HepG2 (cell line): ENCODE measurements around the gene SPAG6. TPM values are rescaled to one million over a fixed set of nuclear protein-coding genes. Genes with fewer than 3 reads are reported as not detected.

Source experiments
- ATAC-seq: fragments of 200-7000 bp; cut with Tn5 transposase; 3 replicates; pipeline ENCODE4 v1.9.1; 2020; ENCODE audit warnings: mild to moderate bottlenecking, moderate library complexity
- BruUV-seq: library from RNA; stranded (reverse); fragments of 400-500 nt; replicated peaks from 2 replicates; lab custom pipeline; 2021; lab: Mats Ljungman, UMichigan
- CTCF ChIA-PET: fragments of 300-600 bp; formaldehyde crosslinking; extraction: SDS; loops from one replicate; lab custom pipeline; 2021; ENCODE audit warnings: low total read pairs, inconsistent platforms, low intra/inter-chr PET ratio; lab: Yijun Ruan, JAX
- POLR2A ChIA-PET: fragments of 350-600 bp; sonication (Branson Sonifier 250); formaldehyde crosslinking; loops from one replicate; lab custom pipeline; 2020; ENCODE audit warnings: antibody characterized with exemption, inconsistent platforms; lab: Yijun Ruan, JAX
- DNase-seq: peaks from one replicate; pipeline ENCODE4 v3.0.0-alpha.2; 2015; ENCODE audit warnings: low spot score
- FAIRE-seq: peaks from 3 replicates; lab custom pipeline; 2011; peaks lifted over from hg19 to GRCh38; lab: Jason Lieb, UNC
- H2AFZ ChIP-seq: one replicate; pipeline ENCODE4 v1.6.1; 2011; ENCODE audit warnings: low read length, inconsistent platforms
- H3K27ac ChIP-seq: fragments of 300-600 bp; 3 replicates; pipeline ENCODE4 v1.8.0; 2011; ENCODE audit warnings: mixed run types, mild to moderate bottlenecking, mixed read lengths, low read length, inconsistent platforms; ENCODE audit not compliant: insufficient read depth; ENCODE audit errors: extremely low read length
- H3K27me3 ChIP-seq, 2 experiments: fragments of 200-600 bp in 1 of 2; 2 replicates in 1 of 2; 3 replicates in 1 of 2; pipeline versions ENCODE4 v1.6.0 to v1.8.0; 2011; ENCODE audit warnings: low read length in 2 of 2, mild to moderate bottlenecking in 2 of 2, moderate library complexity in 2 of 2, inconsistent platforms in 1 of 2; ENCODE audit not compliant: insufficient read depth in 2 of 2, control insufficient read depth in 1 of 2
- H3K36me3 ChIP-seq, 2 experiments: fragments of 200-600 bp in 1 of 2; replicated peaks in 1 of 2; 2 replicates in 1 of 2; 3 replicates in 1 of 2; pipeline versions ENCODE4 v1.5.1 to v1.8.0; 2011; ENCODE audit warnings: low read length in 2 of 2, inconsistent platforms in 1 of 2; ENCODE audit not compliant: insufficient read depth in 2 of 2, control insufficient read depth in 1 of 2
- H3K4me1 ChIP-seq: 2 replicates; pipeline ENCODE4 v1.5.1; 2012; ENCODE audit warnings: low read length, inconsistent platforms; ENCODE audit not compliant: insufficient read depth
- H3K4me2 ChIP-seq: 2 replicates; pipeline ENCODE4 v1.6.0; 2011; ENCODE audit warnings: low read depth, low read length, inconsistent platforms
- H3K4me3 ChIP-seq, 3 experiments: fragments of 200-600 bp in 1 of 3; sonication (generic), shearing (Covaris generic) in 1 of 3; replicated peaks in 1 of 3; 2 replicates each; pipeline ENCODE4 v1.5.1; 2011 to 2016; ENCODE audit warnings: low read length in 3 of 3, inconsistent platforms in 2 of 3, low read depth in 2 of 3, mild to moderate bottlenecking in 2 of 3, control low read depth in 1 of 3, mixed read lengths in 1 of 3; ENCODE audit not compliant: insufficient read depth in 1 of 3
- H3K79me2 ChIP-seq: one replicate; pipeline ENCODE4 v1.6.1; 2011; ENCODE audit warnings: low read length, inconsistent platforms; ENCODE audit not compliant: insufficient read depth
- H3K9ac ChIP-seq: 2 replicates; pipeline ENCODE4 v1.6.0; 2011; ENCODE audit warnings: mild to moderate bottlenecking, low read depth, low read length, inconsistent platforms; ENCODE audit not compliant: insufficient read depth
- H3K9me3 ChIP-seq: 2 replicates; pipeline ENCODE4 v1.5.1; 2012; ENCODE audit warnings: mild to moderate bottlenecking, low read length
- H4K20me1 ChIP-seq: 2 replicates; pipeline ENCODE4 v1.6.0; 2011; ENCODE audit warnings: inconsistent platforms, mild to moderate bottlenecking, low read length, moderate library complexity; ENCODE audit not compliant: insufficient read depth
- AKAP8 ChIP-seq: sonication (generic); formaldehyde crosslinking; IDR thresholded peaks from 2 replicates; pipeline ENCODE4 v1.5.1; 2020; ENCODE audit warnings: mild to moderate bottlenecking, missing genetic modification reagents
- ESRRA ChIP-seq: sonication (generic); formaldehyde crosslinking; IDR thresholded peaks from 2 replicates; pipeline ENCODE4 v1.5.1; 2020; ENCODE audit warnings: mild to moderate bottlenecking, low read depth, missing genetic modification reagents
- RCOR2 ChIP-seq: IDR thresholded peaks from 2 replicates; pipeline ENCODE4 v1.6.1; 2016; ENCODE audit warnings: missing biosample characterization, missing genetic modification reagents
- SNAPC2 ChIP-seq: sonication (generic); formaldehyde crosslinking; IDR thresholded peaks from 2 replicates; pipeline ENCODE4 v1.8.1; 2022; ENCODE audit warnings: mild to moderate bottlenecking, missing genetic modification reagents
- SP140L ChIP-seq: sonication (generic); formaldehyde crosslinking; IDR thresholded peaks from 2 replicates; pipeline ENCODE4 v1.4.0; 2020; ENCODE audit warnings: missing genetic modification reagents, borderline replicate concordance
- TBP ChIP-seq: sonication (generic); formaldehyde crosslinking; IDR thresholded peaks from 2 replicates; pipeline ENCODE4 v1.5.0; 2020; ENCODE audit warnings: missing genetic modification reagents
- ZBTB42 ChIP-seq: sonication (generic); formaldehyde crosslinking; IDR thresholded peaks from 2 replicates; pipeline ENCODE4 v1.5.0; 2020; ENCODE audit warnings: mild to moderate bottlenecking, missing genetic modification reagents
- ZC3H4 ChIP-seq: sonication (generic); formaldehyde crosslinking; IDR thresholded peaks from 2 replicates; pipeline ENCODE4 v1.4.0; 2020; ENCODE audit warnings: missing genetic modification reagents, borderline replicate concordance
- ZNF253 ChIP-seq: sonication (generic); formaldehyde crosslinking; IDR thresholded peaks from 2 replicates; pipeline ENCODE4 v1.8.0; 2022; ENCODE audit warnings: mild to moderate bottlenecking, missing genetic modification reagents, borderline replicate concordance
- ZNF263 ChIP-seq: sonication (generic); formaldehyde crosslinking; IDR thresholded peaks from 2 replicates; pipeline ENCODE4 v1.4.0; 2020; ENCODE audit warnings: missing genetic modification reagents
- ZNF558 ChIP-seq: sonication (generic); formaldehyde crosslinking; IDR thresholded peaks from 2 replicates; pipeline ENCODE4 v1.9.0; 2022; ENCODE audit warnings: mild to moderate bottlenecking, missing genetic modification reagents, borderline replicate concordance
- WGBS: methylation state at CpG from one replicate; pipeline ENCODE4 v1.1.6; 2017; ENCODE audit warnings: low lambda C conversion rate; 5-methylcytosine and 5-hydroxymethylcytosine counted together
- in situ Hi-C: cut with HindIII; loops from 2 replicates; pipeline ENCODE4 v1.10.0; 2017; ENCODE audit warnings: low pct_unique_long_range_greater_than_20kb; ENCODE audit not compliant: extremely low pct_ligation_motif_present
- intact Hi-C: fragments of 100-400 bp; cut with micrococcal nuclease; formaldehyde crosslinking; loops from one replicate; pipeline ENCODE4 v1.10.0; 2022; ENCODE audit not compliant: unreplicated experiment
- polyA plus RNA-seq, 8 experiments: library from polyadenylated mRNA; depleted of rRNA in 3 of 8; stranded (reverse) in 7 of 8; unstranded in 1 of 8; fragments of >200 nt; fragmentation: Illumina TruSeq in 4 of 8; extraction: Trizol in 4 of 8; gene quantifications; 2 replicates each; pipeline versions ENCODE4 v1.2.1 to v1.2.3, GENCODE V29; 2011 to 2016; ENCODE audit warnings: low read depth in 4 of 8, missing spikeins in 1 of 8, mixed read lengths in 1 of 8; ENCODE audit not compliant: insufficient read depth in 1 of 8
- total RNA-seq, 5 experiments: library from RNA; depleted of rRNA; stranded (reverse); fragments of >200 nt; fragmentation: Illumina TruSeq; extraction: Trizol; gene quantifications; 2 replicates each; pipeline ENCODE4 v1.2.3, GENCODE V29; 2016; ENCODE audit warnings: low read depth in 1 of 5
- TF ChIP-seq, protein P1 (sequence below): sonication (generic); formaldehyde crosslinking; IDR thresholded peaks from 2 replicates; pipeline ENCODE4 v1.9.0; 2021; ENCODE audit warnings: missing genetic modification reagents, borderline replicate concordance
- TF ChIP-seq, protein P2 (sequence below): sonication (generic); formaldehyde crosslinking; IDR thresholded peaks from 2 replicates; pipeline ENCODE4 v1.5.1; 2020; ENCODE audit warnings: missing genetic modification reagents, mild to moderate bottlenecking, borderline replicate concordance
- TF ChIP-seq, protein P3 (sequence below): sonication (generic); formaldehyde crosslinking; IDR thresholded peaks from 2 replicates; pipeline ENCODE4 v1.4.0; 2020; ENCODE audit warnings: missing genetic modification reagents, borderline replicate concordance

Gene SPAG6
- total and polyA plus RNA-seq, 2 of the 13 experiments (the other 11 are each of a cell fraction or from before 2014, with no cell fraction given): not detected

DNA sequence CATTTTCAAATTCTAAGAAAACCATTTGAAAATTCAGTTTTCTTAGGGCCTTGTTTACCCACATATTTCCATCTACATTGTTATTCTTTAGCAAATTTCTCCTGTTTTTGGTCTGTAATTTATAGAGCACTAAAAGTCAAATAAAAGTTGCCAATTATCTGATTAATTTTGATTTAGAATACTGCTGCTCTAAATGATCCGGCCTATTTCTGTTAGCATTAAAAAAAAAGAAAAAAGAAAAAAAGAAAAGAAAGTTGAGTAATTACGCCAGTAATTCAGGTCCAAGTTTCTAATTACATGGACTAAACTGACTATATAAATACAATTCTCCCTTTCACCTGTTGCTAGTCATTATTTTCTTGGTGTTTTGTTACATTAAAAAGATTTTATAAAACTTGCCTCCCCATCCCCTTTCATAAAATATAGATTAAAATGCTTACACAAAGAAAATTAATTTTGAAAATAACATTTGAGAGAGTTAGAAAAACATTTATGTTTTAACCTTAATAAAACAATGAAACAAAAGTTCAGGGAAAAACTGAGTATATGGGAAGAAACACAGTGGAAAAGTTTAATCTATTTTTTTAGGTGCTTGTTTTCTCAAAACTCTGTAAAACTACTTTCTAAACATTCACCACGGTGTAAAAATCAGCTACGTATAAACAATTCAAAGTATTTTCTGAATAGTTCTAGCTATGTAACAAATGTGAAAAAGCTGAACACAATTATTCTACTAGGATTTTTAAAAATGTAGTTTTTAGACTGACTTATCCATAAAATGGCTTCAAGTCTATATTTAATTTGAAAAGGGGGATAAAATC lies 35.9 kb upstream of the SPAG6 start:
- Histone ChIP-seq H3K4me1 (no peaks in the 10 kb centered on the region), H3K79me2 (no peaks in the 10 kb centered on the region), H3K27me3 (0 out of 5 replicates have a peak, but pooled peaks cover 0 to 4% of the 10 kb centered on the region in 2 experiments), H3K9ac (no peak overlapping the region), H3K9me3 (no peaks in the 10 kb centered on the region), H3K36me3 (no peaks in the 10 kb centered on the region), H4K20me1 (no peaks in the 10 kb centered on the region), H3K4me3 (no peak overlapping the region), H3K4me2 (no peak overlapping the region), H2AFZ (no peak overlapping the region), H3K27ac (no peak overlapping the region)
- 63% methylated on average over 4 of the region's 4 CpGs for WGBS
- intact Hi-C loops: no loop called here
- in situ Hi-C loops: loop anchor here (25.0 kb wide), 2 partner anchors 403 to 797 kb away; partner anchors contain the start of gene PIP4K2A
- DNase-seq: no peak
- no peak for ATAC-seq
- no peak for FAIRE-seq
- ChIA-PET POLR2A (no interaction called here), CTCF (no interaction called here)
- BruUV-seq: no TSS peak
- TF ChIP-seq, protein P1, sequence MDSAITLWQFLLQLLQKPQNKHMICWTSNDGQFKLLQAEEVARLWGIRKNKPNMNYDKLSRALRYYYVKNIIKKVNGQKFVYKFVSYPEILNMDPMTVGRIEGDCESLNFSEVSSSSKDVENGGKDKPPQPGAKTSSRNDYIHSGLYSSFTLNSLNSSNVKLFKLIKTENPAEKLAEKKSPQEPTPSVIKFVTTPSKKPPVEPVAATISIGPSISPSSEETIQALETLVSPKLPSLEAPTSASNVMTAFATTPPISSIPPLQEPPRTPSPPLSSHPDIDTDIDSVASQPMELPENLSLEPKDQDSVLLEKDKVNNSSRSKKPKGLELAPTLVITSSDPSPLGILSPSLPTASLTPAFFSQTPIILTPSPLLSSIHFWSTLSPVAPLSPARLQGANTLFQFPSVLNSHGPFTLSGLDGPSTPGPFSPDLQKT (CRISPR knock-in tag): no peak
- TF ChIP-seq, protein P2, sequence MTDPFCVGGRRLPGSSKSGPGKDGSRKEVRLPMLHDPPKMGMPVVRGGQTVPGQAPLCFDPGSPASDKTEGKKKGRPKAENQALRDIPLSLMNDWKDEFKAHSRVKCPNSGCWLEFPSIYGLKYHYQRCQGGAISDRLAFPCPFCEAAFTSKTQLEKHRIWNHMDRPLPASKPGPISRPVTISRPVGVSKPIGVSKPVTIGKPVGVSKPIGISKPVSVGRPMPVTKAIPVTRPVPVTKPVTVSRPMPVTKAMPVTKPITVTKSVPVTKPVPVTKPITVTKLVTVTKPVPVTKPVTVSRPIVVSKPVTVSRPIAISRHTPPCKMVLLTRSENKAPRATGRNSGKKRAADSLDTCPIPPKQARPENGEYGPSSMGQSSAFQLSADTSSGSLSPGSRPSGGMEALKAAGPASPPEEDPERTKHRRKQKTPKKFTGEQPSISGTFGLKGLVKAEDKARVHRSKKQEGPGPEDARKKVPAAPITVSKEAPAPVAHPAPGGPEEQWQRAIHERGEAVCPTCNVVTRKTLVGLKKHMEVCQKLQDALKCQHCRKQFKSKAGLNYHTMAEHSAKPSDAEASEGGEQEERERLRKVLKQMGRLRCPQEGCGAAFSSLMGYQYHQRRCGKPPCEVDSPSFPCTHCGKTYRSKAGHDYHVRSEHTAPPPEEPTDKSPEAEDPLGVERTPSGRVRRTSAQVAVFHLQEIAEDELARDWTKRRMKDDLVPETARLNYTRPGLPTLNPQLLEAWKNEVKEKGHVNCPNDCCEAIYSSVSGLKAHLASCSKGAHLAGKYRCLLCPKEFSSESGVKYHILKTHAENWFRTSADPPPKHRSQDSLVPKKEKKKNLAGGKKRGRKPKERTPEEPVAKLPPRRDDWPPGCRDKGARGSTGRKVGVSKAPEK (CRISPR knock-in tag): no peak
- TF ChIP-seq RCOR2 (CRISPR knock-in tag) (no peak), AKAP8 (no peak), ZNF263 (CRISPR knock-in tag) (no peak), TBP (CRISPR knock-in tag) (no peak), SP140L (no peak), ZNF558 (CRISPR knock-in tag) (no peak), SNAPC2 (no peak), ZNF253 (CRISPR knock-in tag) (no peak), ZBTB42 (CRISPR knock-in tag) (no peak), ESRRA (CRISPR knock-in tag) (no peak), ZC3H4 (CRISPR knock-in tag) (no peak)
- TF ChIP-seq, protein P3, sequence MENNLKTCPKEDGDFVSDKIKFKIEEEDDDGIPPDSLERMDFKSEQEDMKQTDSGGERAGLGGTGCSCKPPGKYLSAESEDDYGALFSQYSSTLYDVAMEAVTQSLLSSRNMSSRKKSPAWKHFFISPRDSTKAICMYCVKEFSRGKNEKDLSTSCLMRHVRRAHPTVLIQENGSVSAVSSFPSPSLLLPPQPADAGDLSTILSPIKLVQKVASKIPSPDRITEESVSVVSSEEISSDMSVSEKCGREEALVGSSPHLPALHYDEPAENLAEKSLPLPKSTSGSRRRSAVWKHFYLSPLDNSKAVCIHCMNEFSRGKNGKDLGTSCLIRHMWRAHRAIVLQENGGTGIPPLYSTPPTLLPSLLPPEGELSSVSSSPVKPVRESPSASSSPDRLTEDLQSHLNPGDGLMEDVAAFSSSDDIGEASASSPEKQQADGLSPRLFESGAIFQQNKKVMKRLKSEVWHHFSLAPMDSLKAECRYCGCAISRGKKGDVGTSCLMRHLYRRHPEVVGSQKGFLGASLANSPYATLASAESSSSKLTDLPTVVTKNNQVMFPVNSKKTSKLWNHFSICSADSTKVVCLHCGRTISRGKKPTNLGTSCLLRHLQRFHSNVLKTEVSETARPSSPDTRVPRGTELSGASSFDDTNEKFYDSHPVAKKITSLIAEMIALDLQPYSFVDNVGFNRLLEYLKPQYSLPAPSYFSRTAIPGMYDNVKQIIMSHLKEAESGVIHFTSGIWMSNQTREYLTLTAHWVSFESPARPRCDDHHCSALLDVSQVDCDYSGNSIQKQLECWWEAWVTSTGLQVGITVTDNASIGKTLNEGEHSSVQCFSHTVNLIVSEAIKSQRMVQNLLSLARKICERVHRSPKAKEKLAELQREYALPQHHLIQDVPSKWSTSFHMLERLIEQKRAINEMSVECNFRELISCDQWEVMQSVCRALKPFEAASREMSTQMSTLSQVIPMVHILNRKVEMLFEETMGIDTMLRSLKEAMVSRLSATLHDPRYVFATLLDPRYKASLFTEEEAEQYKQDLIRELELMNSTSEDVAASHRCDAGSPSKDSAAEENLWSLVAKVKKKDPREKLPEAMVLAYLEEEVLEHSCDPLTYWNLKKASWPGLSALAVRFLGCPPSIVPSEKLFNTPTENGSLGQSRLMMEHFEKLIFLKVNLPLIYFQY (CRISPR knock-in tag): no peak
